Activated CD4-positive, alpha-beta T cell treated with anti-CD3 and anti-CD28 coated beads, Interleukin-2, amount 50 U/mL, for 16 hours (primary cell): ENCODE results near the gene GTSF1L.
A peak's percentile ranks its signal among the peaks of the same experiment; 100 is the strongest.

ENCODE experiments used
- DNase-seq: peaks from one replicate; pipeline ENCODE4 v3.0.0-alpha.2; 2020

GTSF1L gene

DNA sequence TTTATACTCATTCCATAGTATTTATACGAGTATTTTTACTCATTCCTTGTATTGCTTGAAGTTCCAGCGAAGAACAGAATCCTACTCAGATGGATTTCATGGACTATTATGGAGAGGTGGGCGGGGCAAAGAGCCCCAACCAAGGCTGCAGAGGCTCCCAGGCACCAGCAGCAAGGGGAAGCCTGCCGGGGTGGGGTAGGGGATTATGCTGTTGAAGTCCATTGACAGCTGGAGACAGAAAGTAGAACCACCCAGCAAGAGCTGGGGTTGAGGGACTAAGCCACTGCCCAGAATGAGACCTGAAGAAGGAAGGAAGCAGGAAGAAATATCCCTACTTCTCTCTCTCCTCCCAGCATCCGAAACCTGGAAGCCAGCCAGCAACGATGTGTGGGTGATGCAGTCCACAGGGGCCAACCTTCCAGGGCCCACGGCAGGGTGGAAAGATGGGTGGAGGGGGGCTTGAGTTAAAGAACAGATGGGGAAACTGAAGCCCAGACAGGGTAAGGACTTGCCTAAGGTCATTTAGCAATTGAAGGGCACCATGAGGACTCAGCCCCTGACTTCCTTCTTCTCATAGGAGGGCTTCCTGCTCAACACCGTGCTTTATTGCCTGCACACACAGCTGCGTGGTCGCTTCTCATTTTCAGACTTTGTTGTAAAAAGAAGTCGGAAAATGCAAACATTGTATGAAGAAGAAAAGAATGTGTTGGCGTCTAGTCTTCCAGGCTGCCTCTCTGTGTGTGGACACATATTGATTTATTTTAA is 18.3 kb upstream of the GTSF1L start:
- DNase-seq = no peak

DNA sequence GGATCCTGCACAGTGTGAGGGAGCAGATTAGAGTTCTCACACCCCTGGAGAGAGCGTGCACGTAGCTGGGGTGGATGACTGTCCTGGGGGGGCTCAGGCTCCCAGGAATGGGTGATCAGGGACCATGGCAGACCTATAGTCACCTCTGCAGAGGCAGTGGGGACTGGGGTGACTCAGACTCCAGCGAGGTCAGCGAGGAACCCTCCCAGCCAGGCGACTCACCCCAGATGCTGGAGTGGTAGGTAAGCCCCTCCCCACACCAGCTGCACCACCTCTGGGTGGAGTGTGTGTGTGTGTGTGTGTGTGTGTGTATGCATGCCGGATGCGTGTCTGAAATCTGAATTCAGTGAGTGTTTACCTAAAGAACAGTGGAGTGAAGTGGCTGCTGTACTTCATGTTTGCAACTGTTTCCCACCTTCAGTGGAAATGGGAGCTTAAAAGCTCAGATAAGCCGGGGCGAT is 17.4 kb upstream of the GTSF1L start:
- no peak for DNase-seq

DNA sequence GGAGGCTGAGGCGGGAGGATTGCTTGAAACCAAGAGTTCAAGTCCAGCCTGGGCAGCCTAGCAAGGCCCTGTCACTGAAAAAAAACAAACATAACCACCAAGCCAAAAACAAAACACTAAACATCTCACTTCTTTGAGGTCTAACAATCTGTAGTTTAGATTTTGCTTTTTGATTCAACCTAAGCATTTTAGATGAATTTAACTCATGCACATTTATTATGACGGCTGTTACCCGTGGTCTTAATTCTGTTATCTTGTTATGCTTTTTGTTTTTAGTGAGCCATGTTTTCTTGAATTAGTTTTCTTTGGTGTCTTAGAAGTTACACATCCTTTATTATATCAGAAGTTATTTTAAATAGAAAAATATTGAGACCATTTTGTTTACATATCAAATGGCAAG is 13.8 kb upstream of the GTSF1L start:
- DNase-seq = no peak

DNA sequence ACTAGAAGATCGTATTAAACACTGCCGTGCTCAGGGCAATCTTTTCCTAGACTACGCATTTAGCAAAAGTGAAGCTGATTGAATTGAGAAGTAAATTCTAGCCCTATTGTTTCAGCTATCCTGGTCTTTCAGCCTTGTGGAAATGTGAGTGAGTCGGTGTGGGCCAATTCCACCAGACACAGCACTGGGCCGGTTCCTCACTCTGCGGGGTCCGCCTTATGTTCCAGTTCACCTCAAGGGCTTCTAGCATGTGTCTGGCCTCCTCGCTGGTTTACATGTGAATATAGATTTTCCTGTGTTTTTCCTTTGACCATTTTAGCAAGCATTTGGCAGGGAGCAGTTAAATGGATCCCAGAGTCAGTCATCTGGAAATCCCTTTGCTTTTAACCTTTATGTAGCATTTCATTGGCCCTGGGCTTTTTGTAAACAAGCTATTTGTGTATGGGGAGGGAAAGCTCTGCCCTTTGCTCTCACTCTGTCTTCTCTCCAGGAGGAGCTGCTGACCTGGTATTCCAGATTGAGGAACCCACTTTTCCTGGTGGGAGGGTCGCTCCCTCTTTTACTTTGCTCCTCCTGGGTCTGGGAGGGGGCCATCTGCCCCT is 12.4 kb upstream of the GTSF1L start:
- DNase-seq = no peak

DNA sequence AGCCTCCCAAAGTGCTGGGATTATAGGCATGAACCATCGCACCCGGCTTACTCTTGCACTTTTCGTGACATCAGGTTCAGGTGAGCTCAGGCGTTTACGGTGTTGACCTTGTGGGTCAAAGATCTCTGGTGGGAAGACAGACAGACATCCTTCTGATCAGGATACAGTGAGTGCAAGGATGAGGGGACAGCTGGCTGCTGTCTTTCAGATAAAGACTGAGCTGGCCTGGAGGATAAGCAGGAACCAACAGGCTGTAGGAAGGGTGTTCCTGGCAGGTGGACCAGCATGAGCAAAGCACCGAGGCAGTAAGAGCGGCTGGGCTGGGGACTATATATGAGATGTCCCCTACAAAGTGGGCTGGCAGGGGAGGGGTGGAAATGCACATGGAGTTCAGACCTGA is 11.1 kb upstream of the GTSF1L start:
- DNase-seq = no peak

DNA sequence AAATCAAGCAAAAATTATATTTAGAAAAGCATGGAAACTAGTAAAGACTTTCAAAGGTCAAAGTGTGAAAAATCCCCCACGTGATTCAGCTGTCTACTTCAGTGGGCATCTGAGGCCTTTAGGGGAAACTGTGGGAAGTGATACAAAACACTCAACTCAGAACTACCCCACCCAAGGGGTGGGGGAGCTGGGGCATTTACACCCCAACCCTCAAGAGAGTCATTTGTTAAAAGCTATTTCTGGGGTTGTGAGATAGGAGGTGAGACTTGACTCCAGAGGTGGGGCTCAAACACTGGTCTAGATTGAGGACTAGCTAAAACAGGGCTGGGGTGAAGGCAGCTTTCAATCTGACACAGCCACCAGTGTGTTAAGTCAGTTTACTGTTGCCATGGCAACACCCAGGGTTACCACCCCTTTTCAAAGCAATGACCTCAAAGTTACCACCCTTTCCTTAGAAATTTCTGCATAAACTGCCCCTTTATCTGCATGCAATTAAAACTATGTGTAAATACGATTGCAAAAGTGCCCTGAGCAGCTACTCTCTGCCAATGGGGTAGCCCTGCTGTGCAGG is 9.9 kb upstream of the GTSF1L start:
- DNase-seq = peak; percentile 85

DNA sequence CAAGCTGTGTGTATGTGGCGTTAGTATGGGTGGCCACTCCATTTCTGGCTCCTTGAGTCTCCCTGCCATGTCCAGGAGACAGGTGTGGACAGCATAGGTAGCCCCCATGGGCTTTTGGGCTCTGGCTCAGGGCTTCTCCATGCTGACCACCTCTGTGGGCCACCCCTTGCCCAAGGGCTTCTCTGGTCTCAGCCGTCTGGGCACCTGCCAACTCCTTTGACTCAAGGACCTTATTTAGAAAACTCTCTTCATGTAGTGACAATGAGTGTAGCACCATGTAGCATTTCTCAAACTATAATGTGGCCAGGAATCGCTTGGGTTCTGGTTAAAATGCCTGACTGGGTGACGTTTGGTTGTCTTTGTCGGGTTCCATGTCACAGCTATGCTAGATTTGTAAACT is 5.1 kb upstream of the GTSF1L start:
- no peak for DNase-seq

DNA sequence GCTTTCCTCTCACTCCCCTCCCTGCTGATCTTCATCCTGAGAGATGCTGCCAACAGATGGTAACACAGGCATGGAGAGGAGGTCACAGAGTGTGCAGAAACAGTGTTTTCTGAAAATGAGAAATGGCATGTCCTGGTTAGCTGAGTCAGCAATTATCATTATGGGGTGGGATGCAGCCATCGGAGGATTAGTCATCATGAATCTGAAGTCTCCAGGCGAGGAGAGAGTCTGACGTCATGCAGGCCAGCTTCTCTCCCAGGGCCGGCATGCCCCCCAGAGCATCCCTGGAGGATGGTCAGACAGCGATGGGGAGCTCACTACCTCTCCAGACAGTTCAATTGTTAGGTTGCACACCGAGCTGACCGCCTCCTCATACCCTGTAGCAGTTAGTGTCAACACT is 4.7 kb upstream of the GTSF1L start:
- DNase-seq = no peak

DNA sequence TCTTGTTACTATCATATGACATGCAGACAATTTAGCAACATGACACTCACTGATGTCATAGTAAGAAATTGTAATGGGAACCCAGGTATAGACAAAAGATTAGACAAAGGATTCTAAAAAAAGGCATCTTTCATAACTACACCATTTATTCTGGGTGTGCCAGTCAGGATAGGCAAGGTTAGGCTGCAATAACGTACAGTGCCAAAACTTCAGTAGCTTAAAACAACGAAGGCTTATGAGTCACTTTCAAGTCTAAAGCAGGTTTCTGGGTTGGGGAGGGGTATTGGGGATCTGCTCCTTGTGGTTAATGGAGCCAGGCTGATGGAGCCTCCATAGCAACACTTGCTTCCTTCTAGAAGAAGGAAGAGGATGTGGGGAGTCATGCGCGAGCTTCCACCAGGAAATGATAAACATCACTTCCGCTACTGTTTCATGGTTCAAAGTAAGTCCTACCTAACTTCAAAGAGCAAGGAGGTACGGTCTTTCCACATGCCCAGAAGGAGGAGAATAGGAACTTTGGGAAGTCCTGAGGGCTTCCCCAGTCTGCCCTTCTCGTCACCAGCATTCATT is 2.0 kb upstream of the GTSF1L start:
- DNase-seq = no peak

DNA sequence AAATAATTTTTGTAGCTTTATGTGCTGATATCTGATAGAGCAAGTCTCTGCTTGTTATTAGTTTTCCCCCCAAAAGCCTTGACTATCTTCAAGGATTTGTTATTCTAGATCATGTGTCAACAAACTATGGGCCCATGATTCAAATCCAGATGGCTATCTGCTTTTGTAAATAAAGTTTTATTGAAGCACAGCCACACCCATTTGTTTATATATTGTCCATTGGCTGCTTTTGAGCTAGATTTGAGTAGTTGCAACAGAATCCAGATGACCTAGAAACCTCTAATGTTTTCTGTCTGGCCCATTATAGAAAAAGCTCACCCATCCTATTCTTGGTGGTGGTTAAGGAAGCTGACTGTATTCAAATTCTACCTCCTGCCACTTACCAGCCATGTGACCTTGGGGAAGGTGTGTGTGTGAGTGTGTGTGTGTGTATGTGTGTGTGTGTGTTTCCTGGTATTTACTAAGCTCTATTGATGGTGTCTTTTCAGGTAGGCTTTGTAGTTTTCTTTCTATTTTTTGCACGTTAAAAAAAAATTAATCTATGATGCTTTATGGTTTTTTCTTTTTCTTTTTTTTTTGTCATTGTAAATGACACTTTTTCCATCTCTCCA is 1.3 kb upstream of the GTSF1L start:
- no peak for DNase-seq

DNA sequence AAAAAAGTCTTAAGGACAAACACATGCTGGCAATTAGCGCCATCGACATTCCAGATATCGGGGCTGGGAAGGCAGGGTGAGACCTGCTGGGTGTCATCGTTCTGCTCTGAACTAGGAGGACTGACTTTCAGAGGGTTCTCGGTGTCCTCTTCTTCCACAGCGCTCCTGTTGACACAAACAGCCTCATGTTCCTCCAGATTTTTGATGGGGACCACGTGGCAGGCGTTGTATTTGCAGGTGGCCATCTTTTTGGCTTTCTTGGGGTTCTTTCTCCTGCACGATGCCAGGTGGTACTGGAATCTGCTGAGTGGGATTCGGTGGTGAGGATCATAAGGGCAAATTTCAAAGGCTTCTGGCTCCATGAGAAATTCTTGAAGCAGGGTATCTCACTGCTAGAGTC is 469 bp downstream of the GTSF1L start:
- DNase-seq = no peak

DNA sequence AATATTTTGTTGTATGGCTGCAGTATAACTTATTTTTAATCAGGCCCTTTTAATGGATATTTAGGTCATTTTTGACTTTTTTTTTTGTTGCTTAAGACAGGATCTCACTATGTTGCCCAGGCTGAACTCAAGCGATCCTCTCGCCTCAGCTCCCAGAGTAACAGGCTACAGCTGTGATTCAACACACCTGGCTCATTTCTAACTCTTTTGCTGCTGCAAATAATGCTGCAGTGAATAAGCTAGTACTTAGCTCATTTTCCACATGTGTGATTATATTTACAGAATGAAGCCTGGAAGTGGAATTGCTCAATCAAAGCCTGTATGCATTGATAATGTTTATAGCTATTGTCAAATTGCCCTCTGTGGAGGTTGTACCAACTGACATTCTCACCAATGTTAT is 1.1 kb downstream of the GTSF1L start:
- no peak for DNase-seq

DNA sequence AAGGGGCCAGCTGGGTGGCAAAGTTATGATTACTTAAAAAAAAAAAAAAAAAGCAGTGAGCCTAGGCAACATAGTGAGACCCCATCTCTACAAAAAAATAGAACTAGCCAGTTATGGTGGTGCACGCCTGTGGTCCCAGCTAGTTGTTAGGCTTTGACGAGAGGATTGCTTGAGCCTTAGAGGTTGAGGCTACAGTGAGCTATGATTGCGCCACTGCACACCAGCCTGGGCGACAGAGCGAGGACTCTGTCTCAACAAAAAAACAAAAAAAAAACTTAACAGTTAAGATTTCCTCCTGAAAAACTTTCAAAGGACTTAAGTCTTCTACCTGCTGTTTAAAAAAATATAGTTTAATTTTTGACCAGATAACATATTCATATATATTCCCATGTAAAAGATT is 2.4 kb downstream of the GTSF1L start:
- DNase-seq = no peak

DNA sequence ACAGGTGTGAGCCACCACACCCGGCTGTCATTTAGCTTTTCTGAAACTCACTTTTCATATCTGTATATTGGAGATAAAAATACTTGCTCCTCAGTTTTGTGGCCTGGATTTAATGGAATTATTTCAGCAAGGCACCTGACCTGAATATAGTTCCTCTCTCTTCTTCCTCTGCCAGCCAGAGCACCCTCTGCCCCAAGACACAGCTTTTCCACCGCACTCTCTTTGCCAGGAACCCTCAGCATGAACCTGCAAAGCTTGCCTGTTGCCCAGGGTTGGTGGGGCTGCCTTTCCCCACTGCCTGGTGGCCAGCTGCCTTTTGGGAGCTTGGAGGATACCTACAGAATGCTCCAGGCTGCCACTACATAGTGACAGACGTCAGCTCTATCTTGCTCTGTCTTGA is 3.1 kb downstream of the GTSF1L start:
- no peak for DNase-seq

DNA sequence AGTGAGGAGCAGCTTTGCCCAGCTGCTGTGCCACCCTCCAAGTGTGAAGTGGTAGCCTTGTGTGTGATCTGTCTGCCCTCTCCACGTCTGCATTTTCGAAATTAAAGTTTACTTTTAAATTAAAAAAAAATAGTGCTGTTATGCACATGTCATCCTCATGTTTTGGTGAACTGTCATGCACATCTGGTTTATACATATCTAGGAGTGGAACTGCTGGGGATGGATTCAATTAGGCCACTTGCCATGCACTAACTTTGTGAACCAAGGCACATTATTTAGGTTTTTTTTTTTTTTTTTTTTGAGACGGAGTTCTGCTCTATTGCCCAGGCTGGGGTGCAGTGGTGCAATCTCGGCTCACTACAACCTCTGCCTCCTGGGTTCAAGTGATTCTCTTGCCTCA is 3.6 kb downstream of the GTSF1L start:
- no peak for DNase-seq

DNA sequence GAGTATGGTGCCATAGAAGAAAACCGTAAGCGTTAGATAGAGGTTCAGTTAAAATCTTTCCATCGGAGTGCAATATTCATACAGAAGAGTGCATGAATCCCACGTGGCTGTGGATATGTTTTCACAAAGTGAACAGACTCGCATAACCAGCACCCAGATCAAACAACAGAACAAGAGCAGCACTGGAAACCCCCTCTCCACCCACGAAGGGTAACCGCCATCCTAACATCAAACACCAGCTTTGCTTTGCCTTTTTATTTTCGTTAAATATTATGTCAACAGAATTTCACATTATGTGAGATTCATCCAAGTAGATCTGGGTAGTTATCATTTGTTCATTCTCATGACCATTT is 4.7 kb downstream of the GTSF1L start:
- peak; percentile 23 for DNase-seq

DNA sequence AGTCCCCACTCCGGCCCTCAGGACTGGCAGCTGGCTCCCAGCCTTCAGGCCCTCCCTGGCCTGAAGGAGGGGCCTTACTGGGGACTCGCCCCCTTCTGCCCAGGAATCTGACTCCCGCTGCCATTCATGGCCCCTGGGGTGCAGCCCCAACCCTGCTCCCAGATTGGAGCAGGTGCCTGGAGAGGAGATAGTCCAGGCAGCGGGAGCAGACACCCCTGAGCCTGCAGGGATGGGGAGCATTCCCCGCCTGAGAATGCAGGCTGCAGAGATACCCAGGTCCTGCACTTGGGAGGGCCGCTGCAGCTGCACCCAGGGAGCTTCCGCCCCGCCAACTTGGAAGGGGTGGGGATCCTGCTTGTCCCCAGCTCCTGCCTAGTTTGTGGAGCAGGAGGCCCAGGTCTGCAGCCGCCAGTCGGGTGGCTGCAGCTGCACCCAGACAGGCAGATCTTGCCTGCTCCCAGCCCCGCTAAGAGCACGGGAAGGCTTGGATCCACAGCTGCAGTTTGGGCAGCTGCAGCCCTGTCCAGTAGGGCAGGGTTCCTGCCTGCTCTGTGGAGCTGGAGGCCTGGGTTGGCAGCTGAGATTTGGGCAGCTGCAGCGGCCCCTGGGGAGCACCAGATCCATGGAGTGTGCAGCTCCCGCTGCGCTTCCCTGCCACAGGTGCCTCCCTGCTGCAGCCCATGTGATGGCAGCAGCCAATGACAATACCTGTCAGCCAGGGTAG is 5.2 kb downstream of the GTSF1L start:
- no peak for DNase-seq

DNA sequence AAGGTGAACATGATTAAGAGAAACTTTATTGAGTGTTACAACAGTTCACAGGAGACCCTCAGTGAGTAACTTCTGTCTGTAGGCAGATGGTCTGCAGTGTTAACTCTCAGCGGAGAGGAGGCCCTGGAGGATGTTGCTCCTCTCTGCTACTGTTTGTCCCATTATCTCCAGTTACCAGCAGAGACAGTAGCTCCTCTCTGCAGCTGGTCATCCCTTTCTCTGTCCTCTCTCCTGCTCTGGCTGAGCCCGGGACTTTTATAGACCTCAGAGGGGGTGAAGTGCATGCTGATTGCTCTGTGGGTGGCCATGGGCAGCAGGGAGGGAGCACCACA is 5.7 kb downstream of the GTSF1L start:
- no peak for DNase-seq

DNA sequence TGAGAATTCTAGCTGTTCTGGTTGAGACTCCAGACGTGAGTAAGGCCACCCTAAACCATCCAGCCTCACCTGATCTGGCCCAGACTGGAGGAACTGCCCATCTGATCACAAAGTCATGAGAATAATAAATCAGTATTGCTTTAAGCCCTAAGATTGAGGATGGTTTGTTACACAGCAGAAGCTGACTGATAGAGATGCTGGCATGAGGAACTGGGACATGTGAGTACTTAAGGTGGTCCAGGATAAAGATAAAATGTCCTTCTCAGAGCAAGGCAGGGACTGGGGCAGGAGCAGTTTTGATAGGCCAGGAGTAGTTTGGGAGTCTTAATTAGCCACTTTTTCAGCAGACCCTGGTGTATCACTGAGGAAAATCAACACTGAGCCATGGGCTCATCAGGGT is 6.8 kb downstream of the GTSF1L start:
- no peak for DNase-seq

DNA sequence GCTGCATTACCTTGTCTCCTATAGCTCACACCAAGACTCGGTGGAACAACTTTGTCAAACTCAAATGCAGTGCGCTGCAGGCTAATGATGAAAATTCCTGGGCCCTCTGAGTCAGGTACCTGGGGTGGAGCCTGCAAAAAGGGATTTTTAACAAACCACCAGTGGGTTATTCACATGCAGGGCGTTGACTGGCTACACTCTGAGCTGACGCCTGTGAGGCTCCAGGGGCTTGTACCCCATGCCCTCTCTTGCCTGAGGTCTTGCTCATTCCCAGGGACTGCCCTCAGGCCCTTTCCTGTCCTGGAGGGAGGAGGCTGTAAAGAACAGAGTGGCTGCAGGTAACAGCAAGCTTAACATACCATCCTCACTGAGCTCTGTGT is 9.2 kb downstream of the GTSF1L start:
- DNase-seq = no peak

DNA sequence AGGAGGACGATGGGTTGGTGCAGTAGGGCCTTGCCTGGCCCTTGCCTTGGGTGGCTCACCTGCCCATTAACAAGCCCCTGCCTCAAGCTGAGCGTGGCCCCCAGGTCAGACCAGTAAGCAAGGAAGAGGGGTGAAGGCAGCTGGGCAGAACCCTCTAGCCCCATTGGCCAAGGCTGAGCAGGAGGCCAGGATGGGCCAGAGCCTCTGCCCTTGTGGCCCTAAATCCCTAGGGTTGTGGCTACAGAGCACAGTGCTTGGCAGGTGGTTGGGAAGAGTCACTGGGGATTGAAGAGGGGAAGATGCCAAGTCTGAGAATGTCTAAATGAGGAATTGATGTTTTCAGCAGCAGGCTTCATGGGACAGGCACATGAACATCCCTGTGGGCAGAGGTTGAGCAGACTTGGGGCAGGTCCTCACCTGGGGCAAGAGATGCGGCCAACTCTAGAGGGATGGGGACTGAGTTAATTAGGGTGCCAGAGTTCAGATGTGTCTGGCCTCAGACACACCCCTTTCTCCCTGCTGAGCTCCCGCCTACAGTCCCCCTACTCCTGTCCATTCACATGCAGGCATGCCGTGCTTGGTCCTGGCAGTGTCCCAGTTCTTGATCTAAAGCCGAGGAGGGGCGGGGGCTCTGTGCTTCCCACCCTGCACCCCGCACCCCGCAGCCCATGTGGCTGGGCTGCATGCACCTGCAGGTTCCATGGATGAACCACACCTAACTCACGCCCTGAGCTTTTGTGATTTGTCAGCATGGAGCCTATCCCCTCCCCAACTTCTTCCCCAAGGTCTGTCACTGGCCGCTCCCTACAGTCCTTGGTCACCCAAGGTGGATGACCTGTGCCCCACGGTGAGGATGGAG is 9.8 kb downstream of the GTSF1L start:
- DNase-seq = no peak

DNA sequence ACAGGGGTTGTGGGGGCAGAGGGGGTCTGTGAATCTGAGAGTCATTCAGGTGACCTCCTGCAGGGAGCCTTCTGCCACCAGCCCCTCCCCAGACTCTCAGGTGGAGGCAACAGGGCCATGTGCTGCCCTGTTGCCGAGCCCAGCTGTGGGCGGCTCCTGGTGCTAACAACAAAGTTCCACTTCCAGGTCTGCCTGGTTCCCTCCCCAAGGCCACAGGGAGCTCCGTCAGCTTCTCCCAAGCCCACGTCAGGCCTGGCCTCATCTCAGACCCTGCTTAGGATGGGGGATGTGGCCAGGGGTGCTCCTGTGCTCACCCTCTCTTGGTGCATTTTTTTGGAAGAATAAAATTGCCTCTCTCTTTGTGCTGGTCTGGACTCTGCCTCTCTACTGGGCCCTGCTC is 10.7 kb downstream of the GTSF1L start:
- no peak for DNase-seq
